Tibial nerve (tissue), 4 donors: ENCODE data around the gene ELK1.

ENCODE experiments used
- CTCF ChIP-seq, 5 experiments: fragments of 200-600 bp in 3 of 5; fragments of 450-650 bp in 2 of 5; sonication (generic) in 3 of 5; IDR thresholded peaks; one replicate each; pipeline ENCODE4 v1.5.1; 2016 to 2019; ENCODE audit warnings: antibody characterized with exemption in 5 of 5, mild to moderate bottlenecking in 3 of 5, moderate library complexity in 2 of 5
- EP300 ChIP-seq, 2 donors: sonication (generic); formaldehyde crosslinking; IDR thresholded peaks; one replicate each; pipeline ENCODE4 v1.6.1; 2017; ENCODE audit warnings: antibody characterized with exemption in 2 of 2, mild to moderate bottlenecking in 1 of 2

DNA sequence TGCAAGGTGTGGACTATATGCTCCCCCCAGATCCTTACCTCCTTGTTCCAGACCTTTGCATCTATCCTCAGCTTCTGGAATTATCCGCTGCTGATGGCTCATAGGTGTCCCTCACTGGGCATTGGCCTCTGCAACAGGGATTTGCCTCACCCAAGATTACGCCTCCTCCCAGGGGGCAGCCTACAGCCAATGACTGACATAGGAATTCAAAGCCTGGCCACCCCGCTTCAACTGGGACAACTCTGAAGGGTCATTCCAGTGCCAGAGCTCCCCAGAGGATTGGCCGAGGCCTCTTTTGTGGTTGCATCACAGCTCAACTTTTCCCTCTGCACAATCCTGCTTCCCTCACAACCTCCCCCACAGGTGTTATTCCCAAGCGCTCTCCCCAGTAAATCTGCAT, 35.7 kb downstream of the ELK1 start:
- no peak for TF ChIP-seq EP300 (IDR thresholded peaks at IDR 0.05)
- TF ChIP-seq CTCF (IDR thresholded peaks at IDR 0.05): no peak
